Activated CD4-positive, CD25-positive, alpha-beta regulatory T cell treated with anti-CD3 and anti-CD28 coated beads, Interleukin-2, amount 50 U/mL, for 72 hours (primary cell): ENCODE measurements around the gene MCC.

Experiments used
- DNase-seq: peaks from one replicate; pipeline ENCODE4 v3.0.0; 2021

Gene MCC

DNA sequence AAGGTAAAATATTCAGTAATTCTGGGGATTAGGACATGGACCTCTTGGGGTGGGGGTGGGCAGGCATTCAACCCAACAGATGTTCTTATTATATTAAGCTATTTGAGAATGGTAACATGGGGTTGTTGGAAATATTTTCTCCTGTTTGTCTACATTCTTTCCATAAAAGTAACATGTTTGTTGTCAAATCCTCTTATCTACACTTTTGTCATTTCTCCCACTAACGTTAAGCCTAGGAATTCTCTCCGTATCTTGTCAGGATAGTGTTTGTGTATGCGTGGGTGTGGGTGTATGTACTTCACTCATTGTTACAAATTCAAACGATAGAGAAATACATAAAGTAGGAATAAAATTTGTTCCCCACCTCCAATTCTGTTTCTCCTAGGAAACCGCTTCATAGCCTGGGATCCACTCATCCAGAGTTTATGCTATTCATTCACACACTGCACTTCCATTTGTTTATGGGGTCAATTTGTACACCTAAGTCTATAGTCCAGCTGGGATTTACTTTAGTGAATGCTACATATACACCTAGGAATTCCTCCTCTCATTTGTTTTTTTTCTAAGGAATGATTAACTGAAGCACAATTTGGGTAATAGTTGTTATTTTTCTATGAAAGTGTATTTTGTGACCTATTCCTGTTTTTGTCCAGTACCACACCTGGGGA is 294.8 kb downstream of the MCC start:
- DNase-seq: no peak

DNA sequence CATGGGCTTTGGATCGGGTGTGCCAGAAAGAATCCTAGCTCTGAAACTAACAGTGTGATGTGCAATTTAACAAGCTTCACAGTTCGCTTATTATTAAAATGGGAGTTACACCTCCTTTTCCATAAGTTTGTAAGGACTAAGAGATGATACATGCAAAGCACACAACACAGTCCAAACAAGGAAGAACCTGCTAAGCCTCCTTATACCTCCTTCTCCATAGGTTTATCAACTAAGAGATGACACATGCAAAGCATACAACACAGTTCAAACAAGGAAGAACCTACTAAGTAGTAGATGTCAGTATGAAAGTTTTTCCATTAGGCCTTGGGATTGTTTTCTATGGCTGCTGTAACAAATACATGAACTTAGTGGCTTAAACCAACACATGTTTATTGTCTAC is 295.7 kb downstream of the MCC start:
- DNase-seq: no peak

DNA sequence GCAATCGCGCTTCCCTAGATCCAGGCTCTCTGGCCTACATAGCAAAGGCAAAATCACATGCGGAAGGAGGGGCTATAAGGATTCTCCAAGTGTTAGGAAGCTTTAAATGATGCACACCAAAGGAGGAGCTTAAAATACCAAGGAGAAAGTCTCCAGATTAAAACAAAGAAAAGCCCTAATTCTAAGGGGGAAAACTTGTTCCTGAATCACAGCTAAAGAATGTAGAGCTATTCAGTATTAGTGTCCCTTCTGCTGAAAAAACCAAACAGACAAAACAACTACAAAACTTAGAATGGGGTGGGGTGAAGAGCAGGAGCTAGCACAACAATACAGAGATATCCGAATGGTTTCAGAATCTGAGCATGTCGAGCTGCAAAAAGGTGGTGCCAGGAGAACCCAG is 297.9 kb downstream of the MCC start:
- no peak for DNase-seq

DNA sequence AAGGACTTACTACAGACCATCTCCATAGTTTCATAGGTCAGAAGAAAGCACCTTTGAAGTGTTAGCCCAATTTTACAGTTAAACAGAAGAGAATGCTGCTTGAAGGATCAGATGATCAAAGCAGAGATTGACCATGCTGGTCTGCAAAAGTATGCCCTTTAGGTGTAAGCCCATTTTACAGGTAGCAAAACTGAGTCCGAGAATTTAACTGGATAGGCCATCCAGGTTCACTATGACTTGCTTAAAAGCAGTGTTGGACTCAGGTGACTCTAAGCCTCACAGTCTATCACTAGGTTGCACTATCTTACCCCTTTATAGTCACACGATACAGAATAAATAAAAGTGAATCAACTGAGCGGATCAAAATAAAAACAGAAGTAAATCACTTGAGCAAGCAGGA is 299.0 kb downstream of the MCC start:
- no peak for DNase-seq

DNA sequence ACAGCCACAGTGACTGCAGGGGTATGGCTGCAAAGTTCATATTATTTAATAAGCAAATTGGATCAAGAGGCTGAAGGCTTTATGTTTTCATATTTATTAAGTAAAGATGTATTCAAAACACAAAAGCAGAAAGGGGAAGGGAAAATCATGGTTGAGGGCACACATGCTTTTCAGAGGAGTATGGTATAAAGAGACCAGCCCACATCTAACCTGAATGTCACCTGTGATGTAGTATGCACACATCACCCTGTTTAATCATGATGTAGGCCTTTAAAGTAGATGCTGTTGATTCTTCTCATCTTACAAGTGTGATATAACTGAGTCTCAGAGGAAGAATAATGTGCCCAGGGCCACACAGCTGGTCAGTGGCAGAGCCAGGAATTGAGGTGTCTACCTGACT is 299.8 kb downstream of the MCC start:
- DNase-seq: no peak

DNA sequence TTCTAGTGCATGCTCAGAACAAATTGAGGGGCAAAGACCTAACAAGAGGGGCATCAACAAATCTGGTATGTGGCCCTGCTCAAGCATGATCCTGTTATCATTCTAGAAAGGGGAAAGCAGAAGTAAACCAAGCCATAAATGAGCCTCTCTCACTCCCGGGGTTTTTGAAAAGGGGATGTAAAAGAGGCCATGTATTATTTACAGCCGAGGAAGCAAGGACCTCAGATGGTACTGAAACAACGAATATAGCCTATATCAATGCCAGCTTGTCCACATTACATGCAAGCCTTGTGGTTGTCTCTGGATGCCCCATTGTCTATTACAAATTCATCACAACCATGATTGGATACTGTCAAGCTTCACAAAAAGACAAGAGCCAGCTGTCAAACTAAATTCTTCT is 300.3 kb downstream of the MCC start:
- no peak for DNase-seq

DNA sequence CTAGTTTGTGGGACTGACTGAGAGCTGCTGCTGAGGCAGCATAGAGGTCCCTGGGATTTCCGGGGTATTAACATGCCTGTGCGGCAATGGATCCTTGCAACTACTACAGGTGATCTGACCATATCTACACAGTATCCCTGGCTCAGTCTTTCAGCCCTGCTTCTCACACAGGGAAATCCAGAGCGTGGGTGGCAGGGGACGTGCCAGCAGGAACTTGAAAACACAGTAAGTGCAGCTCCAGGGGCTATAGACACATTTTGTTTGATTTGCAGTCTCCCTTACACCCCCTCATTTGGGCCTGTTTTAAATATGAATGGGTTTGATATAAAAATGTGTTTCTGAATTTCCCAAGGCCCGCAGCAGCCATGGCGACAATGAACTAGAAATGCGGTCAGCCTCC is 302.2 kb downstream of the MCC start:
- no peak for DNase-seq

DNA sequence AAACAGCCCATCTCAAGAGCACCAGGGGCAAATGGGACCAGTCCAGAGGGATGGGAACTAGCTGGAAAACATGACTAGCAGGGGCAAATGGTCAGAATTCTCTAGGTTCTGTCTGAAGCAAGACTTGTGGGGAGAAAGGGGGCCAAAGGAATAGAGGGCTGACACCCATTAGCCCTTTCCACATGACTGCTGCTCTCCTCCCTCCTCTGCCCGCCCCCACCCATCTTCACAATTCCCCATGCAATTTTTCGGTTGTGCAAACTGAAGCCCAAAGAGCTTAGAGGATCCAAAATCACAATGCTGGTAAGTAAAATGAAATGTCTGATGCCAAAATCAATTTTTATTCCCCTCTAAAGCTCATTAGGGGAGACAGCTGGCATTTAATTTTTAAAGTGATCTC is 304.6 kb downstream of the MCC start:
- no peak for DNase-seq

DNA sequence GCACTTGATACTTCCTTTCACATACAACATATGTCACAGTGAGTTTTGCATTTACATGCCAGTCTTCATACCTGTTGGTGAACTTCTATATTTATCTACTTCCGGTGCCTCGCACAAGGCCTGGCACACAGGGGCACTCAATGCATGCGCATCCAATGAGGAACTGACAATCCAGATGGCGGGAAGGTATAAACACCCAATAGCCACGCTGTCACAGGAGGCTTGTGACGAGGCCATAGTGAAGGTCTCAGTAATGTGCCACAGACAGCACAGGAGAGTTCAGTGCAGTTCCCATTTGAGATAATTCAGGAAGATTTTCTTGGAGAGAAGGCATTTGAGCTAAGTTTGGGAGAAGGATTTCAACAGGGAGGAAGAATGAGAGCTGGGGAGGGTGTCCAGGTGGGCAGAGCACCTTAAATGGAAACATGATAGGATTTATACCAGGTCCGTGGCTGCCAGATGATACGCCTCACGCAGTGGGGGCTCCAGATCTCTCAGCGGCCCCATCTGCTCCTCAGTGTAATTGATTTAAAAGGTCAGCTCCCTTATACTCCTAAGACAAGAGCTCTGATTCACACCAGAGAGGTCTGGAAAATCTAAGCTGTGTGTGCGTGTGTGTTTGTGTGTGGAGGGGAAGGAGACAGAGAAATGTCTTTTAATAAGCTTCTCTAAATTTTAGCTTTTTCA is 305.5 kb downstream of the MCC start:
- no peak for DNase-seq

DNA sequence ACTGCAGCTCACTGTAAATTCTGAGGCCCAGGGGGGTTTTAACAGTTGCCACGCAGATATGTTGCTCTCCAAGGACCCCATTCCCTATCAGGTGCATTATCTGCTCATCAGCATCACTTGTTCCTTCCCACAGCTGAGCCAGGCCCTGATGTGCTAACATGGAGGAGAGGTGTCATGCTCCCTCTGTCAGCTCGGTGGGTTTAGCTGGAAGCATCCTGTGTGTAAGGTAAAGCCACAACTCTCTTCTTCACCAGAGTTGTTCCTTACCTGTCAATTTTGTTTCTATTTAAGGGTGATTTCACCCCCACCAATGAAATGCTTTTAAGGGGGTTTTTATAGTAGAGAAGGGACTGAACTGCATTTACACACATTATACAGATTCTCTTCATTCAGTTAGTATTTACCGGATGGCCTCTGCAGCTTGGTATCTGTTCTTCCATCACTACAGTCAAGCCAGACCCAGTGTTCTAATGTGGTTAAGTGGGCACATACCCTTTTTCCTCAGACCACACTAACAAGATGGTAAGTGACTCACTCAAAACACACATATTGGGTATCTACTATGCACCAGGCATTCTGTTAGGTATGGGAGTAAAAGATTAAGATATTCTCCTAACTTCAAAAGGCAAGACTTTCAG is 306.3 kb downstream of the MCC start:
- DNase-seq: no peak

DNA sequence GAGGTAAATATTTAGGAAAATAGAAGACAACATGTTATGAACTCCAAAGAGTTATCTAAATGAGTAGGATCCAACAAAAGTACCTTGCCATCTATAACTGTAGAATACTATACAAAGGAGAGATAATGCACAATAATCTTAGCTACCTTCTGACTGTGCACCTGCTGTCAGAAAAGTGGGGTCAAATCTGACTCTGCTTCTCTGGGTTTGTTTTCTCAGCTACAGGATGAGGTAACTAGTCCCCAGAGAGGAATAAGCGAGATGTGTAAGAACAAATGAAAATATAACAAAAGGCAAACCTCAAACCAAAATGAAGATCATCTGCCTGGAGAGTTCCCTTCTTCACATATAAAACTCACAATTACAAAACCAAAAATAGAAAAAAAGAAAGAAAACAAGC is 306.8 kb downstream of the MCC start:
- no peak for DNase-seq

DNA sequence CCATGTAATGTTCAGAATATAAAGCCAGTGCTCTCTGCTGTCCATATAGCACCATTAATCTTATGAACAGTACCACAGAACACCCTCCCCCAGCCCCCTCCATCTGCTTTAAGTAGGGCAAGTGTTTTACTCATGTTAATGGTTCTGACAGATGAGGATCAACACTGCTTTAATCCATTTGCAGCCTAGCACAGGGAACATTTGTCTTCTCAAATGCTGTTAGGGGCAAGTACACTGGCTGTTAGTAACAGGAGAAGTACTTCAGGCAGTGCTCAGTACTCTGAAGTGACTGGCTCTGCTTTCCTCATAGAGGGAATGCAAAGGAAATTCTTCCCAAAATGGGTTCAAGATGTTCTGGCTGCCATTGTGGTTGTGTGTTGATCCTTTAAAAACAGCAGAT is 309.1 kb downstream of the MCC start:
- no peak for DNase-seq

DNA sequence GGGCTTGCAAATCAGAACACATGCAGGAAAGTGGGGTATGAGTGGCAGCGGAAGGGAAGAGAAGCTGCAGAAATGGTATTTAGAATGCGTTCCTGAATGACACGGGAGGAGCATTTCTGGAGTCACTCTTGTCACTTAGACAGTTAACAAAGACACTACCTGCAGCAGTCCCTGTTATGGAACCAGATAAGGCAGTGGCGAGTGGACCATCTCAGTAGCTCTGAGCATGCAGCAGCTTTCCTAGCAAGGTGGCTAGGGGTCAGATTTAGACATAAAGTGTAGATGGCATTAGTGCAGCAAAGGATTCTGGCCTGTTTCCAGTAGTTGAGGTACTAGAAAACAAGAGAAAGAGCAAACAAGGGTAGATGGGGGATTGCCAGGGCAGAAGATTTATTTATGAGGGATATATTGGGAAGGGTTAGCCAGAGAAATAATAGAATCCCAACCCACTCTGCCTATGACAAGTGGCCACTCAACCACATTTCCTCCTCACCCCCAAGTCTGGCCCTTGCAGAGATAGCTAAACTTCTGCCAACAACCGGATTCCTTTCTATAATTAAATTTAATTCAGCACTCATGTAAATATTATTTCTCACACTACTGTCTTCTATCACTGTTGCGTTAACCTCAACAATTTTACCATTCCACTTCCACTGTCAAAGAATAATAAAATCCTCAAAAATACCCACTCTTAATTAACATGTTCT is 310.0 kb downstream of the MCC start:
- no peak for DNase-seq

DNA sequence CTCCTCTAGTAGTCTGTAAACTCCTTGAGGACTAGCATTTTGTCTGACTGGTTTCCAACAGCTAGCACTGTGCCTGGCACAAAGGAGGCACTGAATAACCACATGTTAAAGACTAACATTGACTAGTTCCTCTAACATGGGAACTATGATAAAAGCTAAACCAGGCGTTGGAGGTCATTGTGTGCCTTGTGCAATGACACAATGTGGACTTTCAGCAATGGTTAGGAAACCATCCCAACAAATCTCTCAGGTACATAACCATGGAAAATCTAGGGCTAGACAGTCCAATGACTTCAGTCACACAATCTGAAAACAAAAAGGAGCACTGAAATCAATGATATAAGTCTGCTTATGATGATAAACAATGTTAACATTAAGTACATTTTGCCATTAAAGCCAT is 311.0 kb downstream of the MCC start:
- no peak for DNase-seq

DNA sequence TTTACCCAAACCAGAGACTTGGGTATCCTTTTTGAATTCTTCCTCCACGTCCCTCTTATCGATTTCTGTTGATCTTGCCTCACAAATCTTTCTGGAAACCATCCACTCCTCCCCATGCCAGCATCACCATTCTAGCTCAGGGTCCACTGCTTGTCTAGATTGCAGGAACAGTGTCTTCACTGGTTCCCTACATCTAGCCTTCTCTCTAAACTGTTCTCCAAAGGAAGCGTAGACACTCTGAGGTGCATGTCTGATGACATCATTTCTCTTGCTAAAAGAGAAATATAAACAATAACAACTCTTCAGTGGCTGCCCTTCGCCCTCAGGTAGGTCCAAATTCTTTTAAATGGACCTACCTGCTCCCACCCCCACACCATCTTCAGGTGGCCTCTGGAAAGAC is 311.5 kb downstream of the MCC start:
- no peak for DNase-seq

DNA sequence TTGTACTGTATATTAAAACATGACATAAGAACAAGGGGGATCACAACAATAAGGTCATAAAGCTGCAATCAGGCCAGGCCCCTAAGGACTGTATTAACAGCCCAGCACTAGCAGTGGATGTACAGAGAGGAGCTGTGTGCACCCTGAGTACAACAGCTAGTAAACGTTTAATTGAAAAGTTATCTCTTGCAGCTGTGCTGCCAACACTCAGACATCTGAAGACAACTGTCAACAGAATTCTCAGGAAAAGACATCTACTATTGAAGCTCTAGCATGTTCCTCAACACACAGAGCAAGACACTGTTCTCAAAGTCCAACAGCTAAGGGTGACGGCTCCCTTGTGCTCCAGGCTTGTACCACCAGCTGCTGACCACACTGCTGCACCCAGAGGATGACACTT is 312.1 kb downstream of the MCC start:
- DNase-seq: no peak

DNA sequence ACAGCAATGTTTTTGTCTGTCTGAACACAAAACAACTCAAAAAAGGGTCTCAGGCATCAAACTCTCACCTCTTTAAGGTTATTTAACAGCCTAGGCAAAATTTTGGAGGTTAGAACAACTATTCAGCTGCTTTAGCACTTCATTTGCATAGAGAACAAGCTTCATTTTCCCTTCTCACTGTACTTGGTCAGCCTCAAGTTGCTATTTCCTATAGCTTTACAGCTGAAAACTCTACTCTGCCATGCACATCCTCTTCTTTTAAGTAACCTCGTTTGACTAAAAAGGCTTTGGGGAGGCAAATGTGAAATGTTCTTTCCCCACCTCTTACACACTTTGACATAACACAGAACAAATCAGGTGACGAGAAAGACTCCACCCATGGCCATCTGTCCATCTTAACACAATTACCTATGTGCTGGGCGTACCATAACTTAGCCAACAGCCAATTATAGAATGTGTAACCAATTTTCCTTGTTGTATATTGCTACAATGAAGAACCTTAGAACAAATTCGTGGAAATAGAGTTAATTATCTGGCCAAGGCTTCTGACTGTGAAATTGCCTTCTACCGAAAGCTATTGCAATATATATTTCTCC is 315.9 kb downstream of the MCC start:
- DNase-seq: no peak

DNA sequence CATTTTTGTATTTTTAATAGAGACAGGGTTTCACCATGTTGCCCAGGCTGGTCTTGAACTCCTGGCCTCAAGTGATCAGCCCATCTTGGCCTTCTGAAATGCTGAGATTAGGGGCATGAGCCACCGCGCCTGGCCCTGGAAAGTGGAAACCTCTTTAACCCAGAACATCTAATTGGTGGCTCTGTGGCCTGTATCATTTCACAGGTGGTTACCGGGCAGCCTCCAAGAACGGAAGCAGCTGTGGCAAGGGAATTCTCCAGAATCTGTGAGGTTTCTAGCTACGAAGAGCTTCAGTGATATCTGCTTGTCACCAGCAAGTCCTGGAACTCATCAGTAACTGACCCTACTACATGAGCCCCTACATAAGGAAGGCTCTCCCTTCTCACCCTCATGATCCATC is 316.7 kb downstream of the MCC start:
- no peak for DNase-seq

DNA sequence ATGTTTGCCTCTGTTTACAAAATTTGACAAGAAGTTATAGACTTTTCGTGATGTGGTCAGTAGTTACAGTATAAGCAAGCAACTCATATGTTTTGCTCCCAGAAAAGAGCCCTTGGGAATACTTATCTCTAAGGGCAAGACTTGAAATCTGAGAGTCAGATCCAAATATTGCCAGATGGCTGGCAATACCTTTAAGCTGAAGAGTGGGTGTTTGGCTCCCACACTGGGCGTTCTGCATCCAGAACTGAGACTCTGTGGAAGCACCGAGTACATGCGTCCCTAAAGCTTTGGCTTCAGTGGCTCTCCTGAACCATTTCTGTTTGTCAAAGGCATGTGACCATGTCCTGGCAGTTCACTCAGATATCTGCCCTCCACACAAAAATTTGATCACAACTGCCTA is 317.5 kb downstream of the MCC start:
- DNase-seq: no peak

DNA sequence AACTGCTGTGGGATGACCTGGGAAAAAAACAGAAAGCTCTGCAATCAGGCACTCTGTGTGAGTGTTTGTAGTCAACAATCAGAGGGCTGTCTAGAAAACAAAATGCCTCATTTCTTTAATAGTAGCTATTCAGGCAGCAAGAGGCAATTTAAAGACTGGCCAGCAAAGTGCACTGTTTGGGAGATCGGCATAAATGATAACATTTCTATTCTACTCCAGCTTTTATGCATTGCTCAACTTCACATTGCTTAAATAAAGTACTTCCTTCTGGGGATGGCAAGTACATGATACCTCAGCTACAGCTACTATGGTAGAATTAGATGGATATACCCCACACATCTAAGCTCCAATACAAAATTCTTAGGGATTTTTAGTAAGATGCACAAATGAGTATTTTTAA is 318.5 kb downstream of the MCC start:
- no peak for DNase-seq

DNA sequence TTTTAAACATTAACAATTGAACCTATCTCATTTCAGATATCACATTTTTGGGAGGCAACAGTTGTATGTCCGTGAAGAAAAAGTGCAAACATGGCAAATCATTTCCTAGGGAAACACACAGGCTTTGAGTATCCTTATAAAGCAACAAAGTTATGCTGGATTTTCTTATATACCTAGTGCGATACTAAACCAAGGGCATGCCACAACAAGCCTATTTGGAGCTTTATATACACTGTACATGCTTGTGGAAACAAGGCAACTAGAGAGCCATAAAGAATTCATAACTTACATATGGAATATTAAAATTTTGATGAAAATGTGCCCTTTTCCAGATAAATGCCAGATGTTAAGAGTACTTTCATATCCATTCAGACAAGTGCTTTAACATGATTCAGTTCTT is 320.3 kb downstream of the MCC start:
- no peak for DNase-seq

DNA sequence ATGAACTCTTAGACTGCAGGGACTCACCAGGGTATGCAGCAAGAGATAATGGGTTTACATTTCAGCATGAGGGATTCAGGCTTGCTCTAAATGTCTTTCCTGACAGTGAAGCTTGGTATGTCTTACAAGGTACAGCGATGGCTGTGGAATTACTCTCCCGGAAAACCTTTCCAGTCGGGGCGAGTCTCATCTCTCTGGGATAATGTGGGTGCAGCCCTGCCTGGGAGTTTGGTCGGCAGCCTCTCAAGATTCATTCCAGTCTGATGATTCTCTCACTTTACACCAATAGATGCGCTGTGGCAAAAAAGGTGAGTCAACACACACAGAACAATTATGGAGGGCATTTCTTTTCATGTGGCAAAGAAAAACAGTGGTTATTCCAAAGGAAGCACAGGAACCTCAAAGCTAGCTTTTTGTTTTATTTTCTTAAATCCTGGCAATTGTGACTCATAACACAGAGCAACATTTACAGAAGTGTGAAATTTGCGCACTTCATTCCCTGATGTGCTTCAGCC is 321.3 kb downstream of the MCC start:
- DNase-seq: no peak

DNA sequence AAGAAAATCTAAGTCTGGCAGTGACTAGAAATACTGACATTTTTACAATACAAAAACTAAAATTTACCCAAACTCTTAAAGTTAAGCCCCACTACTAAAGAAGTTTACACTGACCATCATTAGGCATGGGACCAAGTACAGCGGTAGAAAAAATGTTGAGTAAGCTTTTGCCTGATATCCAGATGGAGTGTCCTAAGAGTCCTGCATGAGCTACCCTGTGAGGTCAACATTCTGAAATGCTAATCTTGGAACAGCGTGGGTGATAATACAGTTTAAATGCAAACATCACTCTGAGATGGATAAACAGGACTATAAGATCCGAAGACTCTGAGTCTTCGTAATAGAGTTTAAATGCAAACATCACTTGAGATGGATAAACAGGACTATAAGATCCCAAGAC is 322.0 kb downstream of the MCC start:
- no peak for DNase-seq
